ENCODE results near the gene CMPK1.
A peak's percentile ranks its signal among the peaks of the same experiment; 100 is the strongest.
"Not testable (repeated sequence)": the region's sequence is repeated elsewhere in the genome, so short reads cannot be mapped to it uniquely, and the experiment has no call there.

CMPK1 gene

GRCh38 chr1:47333922-47334764 is 553 bp downstream of the CMPK1 start:
- TF ChIP-seq CTCF (IDR thresholded peaks at IDR 0.05; ENCODE audit: low read depth, low read length) = no peak; the same call in 1 of the 2 replicates
- Histone ChIP-seq H3K4me1 (no peaks in the 10 kb centered on the region), H3K4me3 (ENCODE audit: low read depth, low read length) (peak overlapping the region; percentile 69), H3K27me3 (no peaks in the 10 kb centered on the region), H3K9me3 (no peaks in the 10 kb centered on the region), H3K36me3 (no peaks in the 10 kb centered on the region)
- peak; percentile 71 for DNase-seq

GRCh38 chr1:47334765-47335435 is 1.3 kb downstream of the CMPK1 start:
- Histone ChIP-seq H3K27me3 (no peaks in the 10 kb centered on the region), H3K9me3 (no peaks in the 10 kb centered on the region), H3K36me3 (no peaks in the 10 kb centered on the region), H3K4me1 (no peaks in the 10 kb centered on the region), H3K4me3 (ENCODE audit: low read depth, low read length) (peak overlapping the region; percentile 69)
- DNase-seq = no peak
- no peak for TF ChIP-seq CTCF (IDR thresholded peaks at IDR 0.05; ENCODE audit: low read depth, low read length)

- no peaks in the 10 kb centered on the region for H3K9me3 ChIP-seq
- H3K36me3 ChIP-seq = no peaks in the 10 kb centered on the region
- DNase-seq = no peak
- no peak overlapping the region for H3K4me3 ChIP-seq (ENCODE audit: low read depth, low read length)
- no peaks in the 10 kb centered on the region for H3K27me3 ChIP-seq
- no peak for TF ChIP-seq CTCF (IDR thresholded peaks at IDR 0.05; ENCODE audit: low read depth, low read length)
- H3K4me1 ChIP-seq = no peaks in the 10 kb centered on the region
Measured at GRCh38 chr1:47337350-47337749, 3.8 kb downstream of the CMPK1 start.

GRCh38 chr1:47338249-47339077 is 4.9 kb downstream of the CMPK1 start:
- DNase-seq = no peak
- Histone ChIP-seq H3K36me3 (no peaks in the 10 kb centered on the region), H3K4me1 (no peaks in the 10 kb centered on the region), H3K9me3 (no peaks in the 10 kb centered on the region), H3K27me3 (no peaks in the 10 kb centered on the region), H3K4me3 (ENCODE audit: low read depth, low read length) (no peak overlapping the region)
- TF ChIP-seq CTCF (IDR thresholded peaks at IDR 0.05; ENCODE audit: low read depth, low read length) = no peak

- no peak for DNase-seq
- Histone ChIP-seq H3K4me3 (ENCODE audit: low read depth, low read length) (no peak overlapping the region), H3K9me3 (no peaks in the 10 kb centered on the region), H3K36me3 (no peaks in the 10 kb centered on the region), H3K4me1 (no peaks in the 10 kb centered on the region), H3K27me3 (no peaks in the 10 kb centered on the region)
- TF ChIP-seq CTCF (IDR thresholded peaks at IDR 0.05; ENCODE audit: low read depth, low read length) = no peak
Measured at GRCh38 chr1:47340227-47340626, 6.6 kb downstream of the CMPK1 start.

GRCh38 chr1:47346979-47347378 is 13.4 kb downstream of the CMPK1 start:
- not testable (repeated sequence) for H3K4me1 ChIP-seq; H3K4me3 ChIP-seq (ENCODE audit: low read depth, low read length); H3K27me3 ChIP-seq; H3K36me3 ChIP-seq; DNase-seq; H3K9me3 ChIP-seq
